Karpas-422 (cell line): ENCODE measurements around the gene PLEKHG4. TPM values are rescaled to one million over a fixed set of nuclear protein-coding genes. Genes with fewer than 3 reads are reported as not detected.

Experiments used
- DNase-seq: peaks from one replicate; pipeline ENCODE4 v3.0.0-alpha.2; 2015
- H2AFZ ChIP-seq: fragments of 200-600 bp; sonication (generic); 2 replicates; pipeline ENCODE4 v1.6.1; 2014; ENCODE audit warnings: antibody characterized with exemption, low read length, mixed read lengths
- H3K27ac ChIP-seq: fragments of 200-600 bp; sonication (generic); 2 replicates; pipeline ENCODE4 v1.5.1; 2014; ENCODE audit warnings: mild to moderate bottlenecking, low read length, moderate library complexity
- H3K27me3 ChIP-seq: fragments of 200-600 bp; sonication (generic); 2 replicates; pipeline ENCODE4 v1.6.1; 2014; ENCODE audit warnings: low read length, mixed read lengths
- H3K36me3 ChIP-seq: fragments of 200-600 bp; sonication (generic); 2 replicates; pipeline ENCODE4 v1.6.1; 2014; ENCODE audit warnings: low read length, mixed read lengths; ENCODE audit not compliant: insufficient read depth
- H3K4me1 ChIP-seq: fragments of 200-600 bp; sonication (generic); 2 replicates; pipeline ENCODE4 v1.6.1; 2014; ENCODE audit warnings: mild to moderate bottlenecking, low read length, mixed read lengths
- H3K4me2 ChIP-seq: fragments of 200-600 bp; sonication (generic); 2 replicates; pipeline ENCODE4 v1.6.1; 2014; ENCODE audit warnings: low read length, low read depth, mild to moderate bottlenecking; ENCODE audit not compliant: poor library complexity, severe bottlenecking
- H3K4me3 ChIP-seq: fragments of 200-600 bp; sonication (generic); 2 replicates; pipeline ENCODE4 v1.5.1; 2014; ENCODE audit warnings: mild to moderate bottlenecking, antibody characterized with exemption, low read length, mixed read lengths
- H3K79me2 ChIP-seq: fragments of 200-600 bp; sonication (generic); 2 replicates; pipeline ENCODE4 v1.6.1; 2014; ENCODE audit warnings: mild to moderate bottlenecking, low read length, mixed read lengths
- H3K9ac ChIP-seq: fragments of 200-600 bp; sonication (generic); 2 replicates; pipeline ENCODE4 v1.6.0; 2014; ENCODE audit warnings: low read length
- H3K9me2 ChIP-seq: fragments of 200-600 bp; sonication (generic), shearing (Covaris generic); replicated peaks from 2 replicates; pipeline ENCODE4 v1.6.0; 2014; ENCODE audit warnings: mild to moderate bottlenecking, low read length, moderate library complexity; ENCODE audit not compliant: insufficient read depth
- H3K9me3 ChIP-seq: fragments of 300-700, 200-600 bp; sonication (generic); 2 replicates; pipeline ENCODE4 v1.6.1; 2014; ENCODE audit warnings: low read length, mixed read lengths
- H4K20me1 ChIP-seq: fragments of 200-600 bp; sonication (generic); 2 replicates; pipeline ENCODE4 v1.6.1; 2014; ENCODE audit warnings: mild to moderate bottlenecking, antibody characterized with exemption, low read length, low read depth; ENCODE audit not compliant: insufficient read depth
- total RNA-seq: library from RNA; depleted of rRNA; stranded (reverse); fragments of >200 nt; shearing (Covaris generic); gene quantifications from 2 replicates; pipeline ENCODE4 v1.2.3, GENCODE V29; 2014; ENCODE audit warnings: low replicate concordance

Gene PLEKHG4
- total RNA-seq, 1 experiment from 2014 or later, result 0.86 TPM

DNA sequence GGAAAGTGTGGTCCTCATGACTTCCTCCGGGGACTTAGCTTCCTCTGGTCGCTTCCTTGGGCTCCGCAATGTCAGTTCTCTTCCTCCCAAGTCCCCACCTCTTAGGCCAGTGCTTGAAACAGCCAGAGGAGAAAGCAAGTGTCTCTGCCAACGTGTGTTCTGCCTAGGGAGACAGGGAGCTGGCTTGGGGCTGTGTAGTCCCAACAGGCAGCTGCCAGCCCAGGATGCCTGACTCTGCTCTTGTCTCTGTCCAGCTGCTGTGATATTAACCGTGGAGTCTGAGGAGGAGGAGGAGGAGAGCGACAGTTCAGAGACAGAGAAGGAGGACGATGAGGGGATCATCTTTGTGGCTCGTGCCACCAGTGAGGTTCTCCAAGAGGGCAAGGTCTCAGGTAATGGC lies 13.5 kb upstream of the PLEKHG4 start:
- Histone ChIP-seq H3K9ac (no peak overlapping the region), H3K4me3 (no peak overlapping the region), H3K9me3 (no peaks in the 10 kb centered on the region), H3K27me3 (no peaks in the 10 kb centered on the region), H3K36me3 (no peaks in the 10 kb centered on the region), H4K20me1 (no peaks in the 10 kb centered on the region), H3K27ac (no peak overlapping the region), H3K79me2 (no peaks in the 10 kb centered on the region), H3K4me1 (no peaks in the 10 kb centered on the region), H2AFZ (no peak overlapping the region), H3K4me2 (no peak overlapping the region), H3K9me2 (no peaks in the 10 kb centered on the region)
- DNase-seq, result no peak

DNA sequence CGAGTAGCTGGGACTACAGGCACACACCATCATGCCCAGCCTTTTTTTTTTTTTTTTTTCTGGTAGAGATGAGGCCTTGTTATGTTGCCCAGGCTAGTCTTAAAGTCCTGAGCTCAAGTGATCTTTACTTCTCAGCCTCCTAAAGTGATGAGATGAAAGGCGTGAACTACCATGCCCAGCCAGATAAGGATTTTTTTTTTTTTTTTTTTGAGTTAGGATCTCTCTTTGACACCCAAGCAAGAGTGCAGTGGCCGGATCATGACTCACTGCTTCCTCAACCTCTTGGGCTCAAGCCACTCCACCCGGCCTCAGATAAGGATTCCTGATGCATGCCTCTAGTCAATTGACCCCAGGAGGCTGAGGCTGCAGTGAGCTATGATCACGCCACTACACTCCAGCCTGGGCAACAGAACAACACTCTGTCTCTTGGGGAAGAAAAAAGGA lies 11.2 kb upstream of the PLEKHG4 start:
- H3K9ac ChIP-seq, result no peak overlapping the region
- H3K4me2 ChIP-seq, result no peak overlapping the region
- H3K27me3 ChIP-seq, result no peaks in the 10 kb centered on the region
- H3K4me3 ChIP-seq, result no peak overlapping the region
- no peaks in the 10 kb centered on the region for H3K9me2 ChIP-seq
- no peaks in the 10 kb centered on the region for H3K36me3 ChIP-seq
- no peaks in the 10 kb centered on the region for H4K20me1 ChIP-seq
- no peaks in the 10 kb centered on the region for H3K9me3 ChIP-seq
- no peak for DNase-seq
- H3K27ac ChIP-seq, result no peak overlapping the region
- no peak overlapping the region for H2AFZ ChIP-seq
- no peaks in the 10 kb centered on the region for H3K79me2 ChIP-seq
- H3K4me1 ChIP-seq, result no peaks in the 10 kb centered on the region

DNA sequence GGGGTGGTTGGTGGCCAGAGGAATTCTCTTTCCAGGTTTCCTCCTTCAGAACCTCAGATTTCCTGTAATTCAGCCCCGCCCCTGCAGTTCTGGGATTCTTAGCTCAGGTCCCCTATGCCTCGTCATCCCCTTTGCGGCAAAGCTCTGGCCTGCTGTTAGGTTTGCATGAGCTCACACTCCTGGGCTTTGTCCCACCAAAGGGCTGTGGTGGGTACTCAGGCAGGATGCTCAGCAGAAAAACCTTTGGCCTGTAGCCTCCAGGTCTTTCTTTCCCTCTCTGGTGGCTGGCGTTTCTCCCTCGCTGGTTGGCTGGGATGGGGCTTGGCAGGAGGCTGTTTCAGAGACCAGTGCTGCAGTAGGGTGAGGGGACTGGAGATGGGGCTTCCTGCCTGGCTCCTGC lies 9.6 kb upstream of the PLEKHG4 start:
- H3K79me2 ChIP-seq, result no peaks in the 10 kb centered on the region
- no peaks in the 10 kb centered on the region for H3K9me2 ChIP-seq
- H3K4me3 ChIP-seq, result no peak overlapping the region
- no peak overlapping the region for H3K9ac ChIP-seq
- no peaks in the 10 kb centered on the region for H3K27me3 ChIP-seq
- no peak overlapping the region for H2AFZ ChIP-seq
- no peak overlapping the region for H3K27ac ChIP-seq
- H3K9me3 ChIP-seq, result no peaks in the 10 kb centered on the region
- no peak overlapping the region for H3K4me2 ChIP-seq
- no peaks in the 10 kb centered on the region for H4K20me1 ChIP-seq
- DNase-seq, result no peak
- H3K36me3 ChIP-seq, result no peaks in the 10 kb centered on the region
- no peaks in the 10 kb centered on the region for H3K4me1 ChIP-seq

DNA sequence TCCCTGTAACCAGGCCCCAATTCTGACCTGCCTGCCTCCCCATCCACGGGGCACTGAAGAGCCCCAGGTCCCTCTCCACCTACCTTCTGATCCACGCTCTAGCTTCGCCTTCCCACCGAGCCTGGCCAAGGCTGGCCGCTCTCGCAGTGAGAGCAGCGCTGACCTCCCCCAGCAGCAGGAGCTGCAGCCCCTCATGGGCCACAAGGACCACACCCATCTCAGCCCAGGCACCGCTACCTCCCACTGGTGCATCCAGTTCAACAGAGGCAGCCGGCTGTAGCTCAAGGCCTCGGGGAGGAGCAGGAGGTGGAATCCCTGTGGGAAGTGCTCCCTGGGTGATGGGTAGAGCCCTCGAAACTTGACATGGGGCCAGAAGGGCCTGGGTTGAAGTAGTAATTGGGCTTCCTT lies 8.4 kb upstream of the PLEKHG4 start:
- Histone ChIP-seq H3K36me3 (no peaks in the 10 kb centered on the region), H3K4me1 (no peaks in the 10 kb centered on the region), H4K20me1 (no peaks in the 10 kb centered on the region), H3K27ac (no peak overlapping the region), H3K4me3 (no peak overlapping the region), H3K4me2 (no peak overlapping the region), H2AFZ (no peak overlapping the region), H3K9ac (no peak overlapping the region), H3K9me3 (no peaks in the 10 kb centered on the region), H3K79me2 (no peaks in the 10 kb centered on the region), H3K27me3 (no peaks in the 10 kb centered on the region), H3K9me2 (no peaks in the 10 kb centered on the region)
- DNase-seq, result no peak

DNA sequence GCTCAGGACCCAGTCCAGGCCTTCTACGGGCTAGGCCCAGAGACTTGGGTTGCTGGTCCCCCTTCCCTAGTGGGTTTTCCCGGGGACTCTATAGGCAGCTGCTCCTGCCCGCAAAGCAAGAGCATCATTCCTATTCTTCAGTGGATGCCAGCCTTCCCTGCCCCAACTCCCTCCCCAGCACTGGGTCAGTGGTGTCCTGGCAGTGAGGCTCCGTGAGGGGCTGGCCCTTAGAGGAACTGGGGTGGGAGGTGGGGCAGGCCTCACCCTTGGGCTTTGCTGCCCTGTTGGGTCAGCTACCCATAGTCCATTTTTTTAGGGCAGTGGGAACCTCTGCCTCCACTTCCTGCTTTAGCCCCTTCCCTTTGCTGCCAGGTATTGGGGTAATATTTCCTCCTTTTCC lies 7.9 kb upstream of the PLEKHG4 start:
- Histone ChIP-seq H3K9me2 (no peaks in the 10 kb centered on the region), H3K4me2 (no peak overlapping the region), H3K27ac (no peak overlapping the region), H3K9me3 (no peaks in the 10 kb centered on the region), H3K4me1 (no peaks in the 10 kb centered on the region), H3K4me3 (no peak overlapping the region), H3K36me3 (no peaks in the 10 kb centered on the region), H2AFZ (no peak overlapping the region), H3K27me3 (no peaks in the 10 kb centered on the region), H4K20me1 (no peaks in the 10 kb centered on the region), H3K79me2 (no peaks in the 10 kb centered on the region), H3K9ac (no peak overlapping the region)
- DNase-seq, result no peak

DNA sequence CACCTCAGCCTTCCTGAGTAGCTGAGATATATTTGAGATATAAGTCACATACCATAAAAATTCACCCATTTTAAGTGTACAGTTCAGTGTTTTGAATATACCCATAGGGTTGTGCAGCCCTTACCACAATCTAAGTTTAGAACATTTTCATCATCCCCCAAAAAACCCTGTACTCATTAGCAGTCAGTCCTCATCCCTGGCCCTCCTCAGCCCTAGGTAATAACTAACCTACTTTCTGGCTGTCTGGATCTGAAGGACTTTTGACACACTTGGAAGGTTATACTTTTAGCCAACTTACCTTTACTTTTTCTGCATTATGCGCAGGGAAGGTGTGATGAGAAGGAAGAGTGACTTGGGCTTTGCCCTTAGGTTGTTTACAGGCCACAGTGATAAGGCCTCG lies 4.0 kb upstream of the PLEKHG4 start:
- no peaks in the 10 kb centered on the region for H3K9me2 ChIP-seq
- H2AFZ ChIP-seq, result no peak overlapping the region
- no peak overlapping the region for H3K4me2 ChIP-seq
- H3K27me3 ChIP-seq, result no peaks in the 10 kb centered on the region
- no peak overlapping the region for H3K4me3 ChIP-seq
- H3K4me1 ChIP-seq, result no peaks in the 10 kb centered on the region; the same call in 1 of the 2 replicates
- no peak for DNase-seq
- no peaks in the 10 kb centered on the region for H3K9me3 ChIP-seq
- H4K20me1 ChIP-seq, result no peaks in the 10 kb centered on the region
- no peak overlapping the region for H3K27ac ChIP-seq
- no peak overlapping the region for H3K9ac ChIP-seq
- H3K79me2 ChIP-seq, result no peaks in the 10 kb centered on the region
- no peaks in the 10 kb centered on the region for H3K36me3 ChIP-seq

DNA sequence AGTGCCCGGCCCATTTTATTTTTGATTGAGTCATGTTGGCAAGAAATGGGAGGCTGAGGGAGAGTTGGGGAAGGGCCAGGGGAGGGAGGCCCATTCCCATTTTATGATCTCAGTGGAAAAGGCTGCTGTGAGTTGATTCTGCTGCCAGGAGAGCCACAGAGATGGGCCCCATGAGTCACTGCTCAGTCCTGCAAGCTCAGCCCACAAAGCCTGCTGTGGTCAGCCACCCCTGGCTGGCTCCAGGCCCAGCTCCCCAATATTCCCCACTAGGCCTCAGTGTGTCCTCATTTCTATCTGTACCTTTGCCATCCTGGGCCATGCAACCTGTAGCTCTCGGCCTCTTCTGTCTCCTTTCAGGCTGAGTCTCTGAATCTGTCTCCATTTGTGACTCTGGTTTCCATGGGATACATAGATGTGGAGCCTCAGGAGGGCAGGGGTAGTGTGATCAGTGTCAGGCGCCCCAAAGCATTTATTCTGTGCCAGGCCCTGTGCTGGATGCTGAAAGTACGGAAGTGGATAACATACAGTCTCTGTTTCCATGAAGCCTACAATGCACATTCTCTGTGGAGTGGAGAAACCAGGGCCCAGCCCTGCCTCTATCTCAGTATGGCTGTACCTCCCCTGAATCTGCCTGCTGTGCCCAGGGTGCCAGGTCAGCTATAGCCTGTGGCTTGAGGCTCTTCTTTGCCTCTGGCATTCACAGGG lies 1.9 kb upstream of the PLEKHG4 start:
- H3K9me3 ChIP-seq, result no peaks in the 10 kb centered on the region
- no peaks in the 10 kb centered on the region for H3K9me2 ChIP-seq
- H4K20me1 ChIP-seq, result no peaks in the 10 kb centered on the region
- no peak overlapping the region for H3K27ac ChIP-seq
- H2AFZ ChIP-seq, result no peak overlapping the region
- DNase-seq, result no peak
- H3K27me3 ChIP-seq, result no peaks in the 10 kb centered on the region
- H3K4me1 ChIP-seq, result no peaks in the 10 kb centered on the region; the same call in 1 of the 2 replicates
- no peak overlapping the region for H3K4me2 ChIP-seq
- no peaks in the 10 kb centered on the region for H3K36me3 ChIP-seq
- no peak overlapping the region for H3K9ac ChIP-seq
- no peak overlapping the region for H3K4me3 ChIP-seq
- H3K79me2 ChIP-seq, result no peaks in the 10 kb centered on the region

DNA sequence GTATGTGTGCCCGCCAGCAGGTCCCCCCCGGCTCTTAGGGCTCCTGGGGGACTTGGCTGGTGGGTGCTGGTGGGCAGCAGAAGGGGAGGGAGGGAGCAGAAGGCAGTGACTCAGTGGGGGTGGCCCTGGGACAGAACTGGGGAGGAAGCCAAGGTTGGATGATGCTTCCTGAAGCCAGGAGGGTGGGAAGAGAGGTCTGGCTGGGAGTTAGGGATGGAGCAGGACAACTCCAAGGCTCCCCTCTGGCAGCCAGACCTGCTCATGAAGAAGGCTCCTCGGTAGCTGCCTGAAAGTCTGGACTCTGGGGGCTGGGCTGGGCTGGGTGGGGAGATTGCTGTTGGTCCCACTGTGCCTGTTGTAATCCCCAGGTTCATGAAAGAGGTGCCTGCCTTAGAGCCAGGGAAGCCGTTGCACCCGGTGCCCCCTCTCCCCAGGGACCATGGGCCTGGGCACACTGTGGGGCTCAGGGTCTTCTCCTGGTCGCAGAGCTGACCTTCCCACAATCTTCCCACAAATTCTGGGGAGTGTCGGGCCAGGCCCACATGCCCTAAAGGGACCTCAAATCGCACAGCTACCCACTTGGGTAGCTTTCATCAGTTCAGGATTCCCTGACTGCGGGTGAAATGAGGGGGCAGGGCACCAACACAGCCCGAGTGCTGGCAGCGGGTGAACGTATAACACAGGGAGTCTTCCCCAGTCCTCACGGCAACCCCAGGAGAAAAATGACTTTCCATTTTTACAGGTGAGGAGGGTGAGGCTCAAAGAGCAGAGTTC lies 1.1 kb upstream of the PLEKHG4 start:
- no peaks in the 10 kb centered on the region for H3K79me2 ChIP-seq
- H3K4me2 ChIP-seq, result peak overlapping the region; percentile 41
- H4K20me1 ChIP-seq, result no peaks in the 10 kb centered on the region
- no peak overlapping the region for H3K27ac ChIP-seq
- DNase-seq, result no peak
- H3K9me2 ChIP-seq, result no peaks in the 10 kb centered on the region
- H3K4me3 ChIP-seq, result peak overlapping the region; percentile 41; the same call in 1 of the 2 replicates
- H2AFZ ChIP-seq, result no peak overlapping the region
- no peaks in the 10 kb centered on the region; the same call in 1 of the 2 replicates for H3K4me1 ChIP-seq
- peak overlapping the region; percentile 17; the same call in 1 of the 2 replicates for H3K9ac ChIP-seq
- H3K36me3 ChIP-seq, result no peaks in the 10 kb centered on the region
- no peaks in the 10 kb centered on the region for H3K27me3 ChIP-seq
- H3K9me3 ChIP-seq, result no peaks in the 10 kb centered on the region
